Measurements from ENCODE around the gene DNAJC3. TPM values are rescaled to one million over a fixed set of nuclear protein-coding genes. Genes with fewer than 3 reads are reported as not detected.

The DNAJC3 gene
- total RNA-seq, 1 experiment from 2014 or later: 21.2 TPM

GRCh38 chr13:95716231-95716630, 39.3 kb downstream of the DNAJC3 start:
- H3K4me3 Mint-ChIP-seq: no peak overlapping the region
- no peak overlapping the region for H3K14ac ChIP-seq (ENCODE audit: insufficient read depth, low read length)
- no peaks in the 10 kb centered on the region for H4K20me1 ChIP-seq (ENCODE audit: control insufficient read depth, insufficient read depth, insufficient read length)
- no peak overlapping the region for H3T11ph ChIP-seq (ENCODE audit: low read length)
- H3K27me3 Mint-ChIP-seq (ENCODE audit: low read depth): no peaks in the 10 kb centered on the region
- no peak overlapping the region for H2BK20ac ChIP-seq (ENCODE audit: low read depth, low read length, poor library complexity, severe bottlenecking)
- H3K4me2 ChIP-seq (ENCODE audit: insufficient read depth, insufficient read length, low read length): no peak overlapping the region
- no peak overlapping the region for H3K27ac ChIP-seq (ENCODE audit: insufficient read length, low read depth, low read length)
- H3K27ac Mint-ChIP-seq: peak overlapping the region in 2 of 3 experiments; percentile 18 to 32; a peak in 2 of 7 replicates
- no peak overlapping the region for H3K18ac ChIP-seq (ENCODE audit: insufficient read length, low read depth, low read length)
- WGBS (ENCODE audit: extremely low coverage, insufficient read length, low lambda C conversion rate): no CpG with 5 or more reads among the region's 11 CpGs
- no peaks in the 10 kb centered on the region for H3K79me2 ChIP-seq (ENCODE audit: insufficient read depth, low read length)
- no peak overlapping the region for H2AK5ac ChIP-seq (ENCODE audit: insufficient read length, low read length)
- no peak overlapping the region for H2AFZ ChIP-seq (ENCODE audit: low read length)
- no peaks in the 10 kb centered on the region for H3K79me1 ChIP-seq (ENCODE audit: insufficient read depth, low read depth, low read length, poor library complexity, severe bottlenecking)
- H3K9me3 ChIP-seq (ENCODE audit: control insufficient read depth, low read depth, low read length): no peaks in the 10 kb centered on the region
- no peak overlapping the region for H4K91ac ChIP-seq (ENCODE audit: insufficient read length, low read depth, low read length)
- no peak overlapping the region for H3K9ac ChIP-seq (ENCODE audit: extremely low read depth, insufficient read length, low read length)
- no peak overlapping the region for H3K23ac ChIP-seq (ENCODE audit: insufficient read length, low read depth, low read length)
- peaks cover 5% of the 10 kb centered on the region in 2 experiments; a peak in 3 of 4 replicates for H3K4me1 Mint-ChIP-seq
- no peak overlapping the region for H4K8ac ChIP-seq (replicated peaks; ENCODE audit: insufficient read length, low read depth, low read length)
- no peak overlapping the region for H2BK12ac ChIP-seq (ENCODE audit: insufficient read length, low read depth, low read length)
- H3K56ac ChIP-seq (ENCODE audit: insufficient read length, low read depth, low read length): no peak overlapping the region
- no peaks in the 10 kb centered on the region for H3K4me1 ChIP-seq (ENCODE audit: insufficient read depth, low read length)
- DNase-seq: peak; percentile 35
- H3K4ac ChIP-seq (ENCODE audit: low read depth, low read length): no peak overlapping the region
- H3K23me2 ChIP-seq (ENCODE audit: insufficient read length, low read depth, low read length, poor library complexity, severe bottlenecking): no peaks in the 10 kb centered on the region
- H3K9me3 Mint-ChIP-seq: no peaks in the 10 kb centered on the region; a peak in 2 of 5 replicates
- H2BK5ac ChIP-seq (ENCODE audit: insufficient read length, low read length): no peak overlapping the region
- peaks cover 9 to 19% (median 17%) of the 10 kb centered on the region in 3 experiments for H3K36me3 Mint-ChIP-seq (ENCODE audit: insufficient read depth in 1 of 3, low read depth in 3 of 3)
- peak; percentile 30; the same call in 2 of the 3 replicates for TF ChIP-seq CTCF (conservative IDR thresholded peaks at IDR 0.05)
- no peak overlapping the region for H4K5ac ChIP-seq (ENCODE audit: insufficient read length, low read depth, low read length)
- no peak overlapping the region for H2BK120ac ChIP-seq (ENCODE audit: low read depth, low read length, poor library complexity, severe bottlenecking)
- H3K27me3 ChIP-seq (ENCODE audit: insufficient read depth, low read length): no peaks in the 10 kb centered on the region
- no peak overlapping the region for H2BK15ac ChIP-seq (ENCODE audit: low read depth, low read length)

All from H9 (cell line).